CD1c-positive myeloid dendritic cell (primary cell): ENCODE data around the gene MRPL9.

Experiments
- DNase-seq: peaks from one replicate; pipeline ENCODE4 v3.0.0-alpha.2; 2016; ENCODE audit errors: extremely low spot score

The MRPL9 gene

DNA sequence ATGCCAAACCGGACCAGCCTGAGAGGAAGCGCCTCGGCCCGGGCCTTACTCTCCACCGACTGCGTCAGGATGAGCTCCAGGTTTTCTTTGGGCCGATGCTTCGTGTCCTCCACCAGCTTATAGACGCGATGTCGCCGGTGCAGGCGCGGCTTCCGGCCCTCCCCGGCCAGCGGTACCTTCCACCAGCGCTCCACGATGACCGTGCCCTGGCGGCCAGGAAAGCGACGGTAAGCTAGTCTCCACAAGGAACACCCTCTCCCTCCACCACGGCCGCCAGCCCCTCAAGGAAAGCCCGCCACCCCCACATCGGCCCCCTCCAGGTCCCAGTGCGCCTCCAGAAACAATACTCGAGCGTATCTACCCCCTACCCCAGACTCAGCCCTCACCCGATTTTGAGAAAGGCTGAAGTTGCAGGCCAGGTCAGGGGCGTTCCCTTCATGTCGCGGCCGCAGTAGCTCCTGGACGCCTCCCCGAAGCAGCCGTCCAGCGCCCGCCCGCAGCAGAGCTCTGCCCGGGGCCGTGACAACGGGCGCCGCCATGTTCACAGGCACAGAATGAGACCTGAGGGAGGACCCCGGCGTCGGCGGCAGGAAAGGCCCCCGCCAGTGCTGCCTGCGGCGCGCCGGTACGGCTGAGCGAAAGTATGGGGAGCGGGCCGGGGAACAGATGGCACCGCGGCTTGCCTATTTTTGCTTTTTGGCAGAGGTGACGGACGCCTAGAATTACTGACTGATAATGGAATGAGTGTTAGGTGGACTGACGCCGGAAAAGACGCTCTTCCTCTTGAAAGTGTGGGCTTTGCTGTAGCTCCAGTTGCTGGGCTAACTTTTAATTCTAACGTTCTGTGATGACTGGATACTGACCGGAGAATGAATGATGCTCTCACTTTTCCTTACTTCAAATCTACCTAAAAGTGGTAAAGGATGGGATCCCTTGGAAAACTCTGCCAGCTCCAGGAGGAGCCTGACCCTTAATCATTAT, at the start of gene MRPL9:
TSS of gene MRPL9 (minus strand) at position 556 of the 981 bp plus-strand sequence. CDS start at position 539, 17 bp downstream.
- peak; percentile 77 for DNase-seq

DNA sequence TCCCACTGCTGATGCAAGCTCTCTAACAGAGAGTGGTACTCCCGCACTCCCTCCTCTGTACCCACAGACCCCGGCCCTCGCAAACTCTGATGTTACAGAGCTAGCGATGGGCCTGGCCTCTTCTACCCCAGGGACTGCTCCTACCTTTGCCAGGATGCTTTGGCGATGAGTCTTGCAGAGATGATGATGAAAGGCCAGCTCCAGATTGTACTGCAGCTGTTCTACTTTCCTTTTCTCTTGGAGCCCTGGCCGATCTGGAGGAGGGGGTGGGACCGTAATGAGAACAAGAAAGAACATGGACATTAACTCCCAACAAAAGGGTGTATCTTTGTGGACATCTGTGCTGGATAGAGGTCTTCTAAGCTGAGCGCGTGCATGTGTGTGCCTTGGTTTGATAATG, 47.9 kb upstream of the MRPL9 start:
- no peak for DNase-seq

DNA sequence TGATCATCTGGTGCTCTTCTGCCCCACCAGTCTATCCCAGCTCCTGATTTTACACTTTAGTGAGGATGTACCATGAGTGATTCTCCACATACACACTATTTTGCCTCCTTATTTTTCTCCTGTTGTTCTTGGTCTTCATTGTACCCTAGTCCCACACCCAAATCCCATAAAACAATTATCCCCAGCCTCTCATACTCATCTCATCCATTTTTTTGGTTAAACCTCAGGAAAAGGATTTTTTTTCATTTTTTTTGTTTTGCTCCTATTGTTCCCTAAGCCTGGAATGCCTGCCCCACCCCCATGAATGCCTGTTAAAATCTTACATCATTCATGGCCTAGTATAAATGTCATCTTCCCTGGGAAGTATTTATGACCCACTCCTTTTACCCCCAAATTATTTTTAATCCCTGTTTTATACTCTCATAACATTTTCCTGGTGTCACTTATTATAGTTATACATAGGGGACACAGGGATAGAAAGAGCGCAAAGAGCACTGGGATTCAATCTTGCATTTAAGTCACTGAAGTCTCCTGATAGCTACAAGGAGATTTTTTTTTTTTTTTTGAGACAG, 46.8 kb upstream of the MRPL9 start:
- DNase-seq: no peak

DNA sequence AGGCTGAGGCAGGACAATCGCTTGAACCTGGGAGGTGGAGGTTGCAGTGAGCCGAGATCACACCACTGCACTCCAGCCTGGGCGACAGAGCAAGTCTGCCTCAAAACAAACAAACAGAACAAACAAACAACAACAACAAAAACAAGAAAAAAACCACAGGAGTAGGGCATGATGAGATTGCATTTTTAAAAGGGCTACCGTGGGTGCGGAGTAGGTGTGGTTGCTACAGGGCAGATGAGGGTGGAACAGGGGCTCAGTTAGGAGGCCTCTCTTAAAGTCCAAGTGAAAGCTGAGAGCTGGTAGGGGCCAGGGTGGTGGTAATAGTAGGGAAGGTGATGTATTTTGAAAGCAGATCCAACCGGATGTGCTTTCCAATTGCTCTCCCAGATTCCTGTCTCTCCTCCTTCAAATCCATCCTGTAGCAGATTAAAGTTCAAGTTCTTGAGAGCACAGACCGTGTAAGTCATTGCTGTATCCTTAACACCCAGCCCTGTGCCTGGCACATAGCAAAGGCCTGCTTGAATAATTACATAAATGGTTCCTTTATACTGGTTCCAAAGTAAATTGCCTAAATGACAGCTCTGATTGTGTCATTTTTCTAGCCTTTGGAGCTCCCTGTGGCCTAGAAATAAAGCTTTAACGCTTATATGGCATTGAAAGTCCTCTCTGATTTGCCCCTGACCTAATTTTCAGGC, 46.1 kb upstream of the MRPL9 start:
- peak; percentile 37 for DNase-seq

DNA sequence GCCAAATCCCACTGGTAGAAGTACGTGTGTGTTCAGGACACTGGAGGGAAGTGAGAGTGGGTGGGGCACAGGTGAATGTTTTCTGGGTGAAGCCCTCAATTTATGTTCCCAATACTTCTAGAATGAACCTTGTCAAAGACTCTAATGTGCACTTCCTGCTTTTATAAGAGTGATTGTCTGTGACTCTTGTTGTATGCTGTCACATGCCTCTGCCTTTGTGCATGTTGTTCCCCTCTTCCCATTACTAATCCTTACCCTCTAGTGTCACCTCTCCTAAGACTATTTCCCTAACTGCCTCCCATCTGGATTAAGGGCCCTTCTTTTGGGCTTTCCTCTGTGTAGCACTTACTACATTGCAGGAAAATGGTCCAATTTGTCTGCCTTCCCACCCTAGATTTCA, 44.5 kb upstream of the MRPL9 start:
- no peak for DNase-seq

DNA sequence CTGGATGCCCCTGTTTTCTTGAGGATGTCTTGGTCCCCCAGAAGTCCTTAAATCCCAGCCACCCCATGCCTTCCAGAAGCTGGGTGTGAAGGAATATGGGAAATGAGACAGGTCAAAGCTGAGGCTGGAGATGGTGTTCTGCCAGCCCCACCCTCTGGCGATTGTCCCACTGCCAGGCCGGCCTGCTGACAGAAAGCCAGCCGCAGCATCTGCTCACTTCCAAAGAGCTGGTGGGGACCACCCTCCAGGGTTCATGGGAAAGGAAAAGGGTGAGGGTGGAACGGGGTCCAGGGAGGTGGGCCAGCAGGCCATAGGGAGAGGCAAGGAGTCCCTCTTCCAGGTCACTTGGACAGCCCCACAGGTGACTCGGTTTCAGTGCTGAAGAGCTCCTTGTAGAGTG, 43.8 kb upstream of the MRPL9 start:
- DNase-seq: no peak

DNA sequence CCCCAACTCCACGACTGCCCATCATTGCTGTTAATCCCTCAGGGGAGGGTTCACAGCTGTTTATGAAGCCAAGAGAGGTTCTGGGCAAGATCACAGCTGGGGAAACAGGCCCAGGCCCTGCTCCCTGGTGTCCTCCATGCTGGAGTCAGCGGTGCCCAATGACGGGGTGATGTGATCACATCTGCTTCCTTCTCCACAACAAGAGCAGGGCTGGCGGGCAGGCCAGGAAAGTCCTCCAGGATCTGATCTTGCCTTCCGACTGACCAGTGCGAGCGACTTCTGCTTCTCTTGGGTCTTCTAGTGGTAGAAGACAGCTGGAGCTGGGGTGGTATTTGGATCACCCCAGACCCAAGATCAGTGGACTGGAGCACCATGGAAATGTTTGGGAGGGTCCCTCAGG, 42.9 kb upstream of the MRPL9 start:
- no peak for DNase-seq

DNA sequence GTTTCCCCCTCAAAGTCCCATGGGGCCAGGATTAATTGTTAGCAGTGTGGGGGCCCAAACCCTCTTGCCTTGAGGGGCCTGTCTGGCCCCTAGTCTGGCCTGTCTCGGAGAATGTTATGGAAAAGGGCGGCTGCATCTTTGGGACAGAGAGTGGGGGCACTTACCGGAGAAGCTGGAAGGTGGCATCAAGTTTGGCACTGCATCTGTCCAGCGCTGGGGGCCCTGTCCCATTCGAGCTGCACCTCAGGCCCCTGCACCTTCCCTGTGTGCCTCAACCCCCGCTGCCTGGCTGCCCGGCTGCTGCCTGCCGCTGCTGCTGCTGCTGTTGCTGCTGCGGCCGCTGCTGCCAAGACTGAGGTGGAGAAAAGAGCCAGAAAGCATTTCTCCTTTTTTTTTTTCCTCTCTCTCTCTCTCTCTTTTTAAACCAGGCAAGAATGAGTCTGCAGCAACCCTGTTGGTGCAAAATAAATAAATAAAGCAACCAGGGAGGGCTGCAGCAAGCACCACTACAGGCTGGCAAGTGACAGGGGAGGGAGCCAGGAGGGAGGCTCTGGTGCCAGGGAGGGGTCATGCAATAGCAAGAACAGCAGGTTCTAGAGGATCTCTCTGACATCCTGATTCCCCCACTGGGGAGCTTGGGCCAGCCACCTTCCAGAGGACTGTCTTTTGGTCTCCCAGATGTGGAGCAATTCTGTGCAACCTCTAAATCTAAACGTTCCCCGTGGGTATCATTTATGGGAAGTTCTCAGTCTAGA, 41.9 kb upstream of the MRPL9 start, which contains the start of gene LINGO4:
TSS of gene LINGO4 (minus strand) at position 354 of the 755 bp plus-strand sequence. CDS start 2,715 bp downstream, outside the sequence.
- no peak for DNase-seq

DNA sequence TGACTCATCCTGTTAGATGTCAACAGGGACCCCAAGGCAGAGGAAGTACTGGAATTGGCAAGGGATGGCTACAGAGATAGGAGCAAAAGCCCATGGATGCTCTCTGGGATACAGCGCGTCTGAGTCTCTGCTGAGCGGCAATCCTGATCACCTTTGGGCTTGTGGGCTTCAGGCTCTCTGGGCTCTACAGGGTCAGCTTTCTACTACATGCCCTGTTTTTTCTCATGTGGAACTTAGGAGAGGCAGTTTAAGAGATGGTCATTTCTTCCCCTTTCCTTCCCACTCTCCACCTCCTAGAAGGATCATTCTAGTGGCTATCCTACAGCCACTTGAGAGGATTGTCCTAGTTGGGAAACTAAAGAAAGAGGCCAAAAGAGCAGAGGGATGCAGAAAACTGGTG, 40.6 kb upstream of the MRPL9 start:
- DNase-seq: no peak

DNA sequence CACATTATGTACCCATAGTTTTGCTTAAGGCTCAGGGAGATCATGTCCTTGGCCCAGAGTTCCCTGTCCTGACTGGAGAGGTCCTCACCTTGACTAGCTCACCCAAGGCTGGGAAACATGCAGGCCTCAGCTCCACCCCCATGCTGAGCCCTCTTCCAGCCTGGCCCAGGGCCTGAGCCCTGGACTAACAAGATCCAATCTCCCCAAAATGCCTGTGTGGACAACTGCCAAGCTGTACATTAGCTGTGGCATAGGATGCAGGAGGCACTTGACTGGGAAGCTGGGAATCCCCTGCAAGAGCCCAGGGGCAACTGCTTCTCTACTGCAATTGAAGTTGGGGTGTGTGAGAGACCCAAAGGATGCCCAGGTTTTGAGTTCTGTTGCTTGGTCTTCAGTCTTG, 39.9 kb upstream of the MRPL9 start:
- no peak for DNase-seq

DNA sequence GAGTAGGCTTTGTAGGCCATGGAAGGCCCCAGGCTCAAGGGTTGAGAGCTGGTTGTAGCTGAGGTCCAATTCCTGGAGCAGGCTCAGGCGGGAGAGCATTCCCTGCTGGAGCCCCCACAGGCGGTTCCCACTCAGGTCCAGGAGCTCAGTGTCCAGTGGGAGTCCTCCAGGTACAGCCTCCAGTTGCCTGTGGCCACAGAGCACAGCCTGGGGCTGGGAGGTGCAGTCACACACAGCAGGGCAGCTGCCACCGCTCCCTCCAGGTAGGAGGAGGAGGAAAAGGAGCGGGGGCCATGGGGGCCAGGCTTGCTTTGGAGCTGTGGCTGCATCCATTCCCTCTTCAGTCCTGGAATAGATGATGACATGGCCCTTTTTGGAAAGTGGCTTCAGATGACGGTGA, 39.1 kb upstream of the MRPL9 start:
- no peak for DNase-seq

DNA sequence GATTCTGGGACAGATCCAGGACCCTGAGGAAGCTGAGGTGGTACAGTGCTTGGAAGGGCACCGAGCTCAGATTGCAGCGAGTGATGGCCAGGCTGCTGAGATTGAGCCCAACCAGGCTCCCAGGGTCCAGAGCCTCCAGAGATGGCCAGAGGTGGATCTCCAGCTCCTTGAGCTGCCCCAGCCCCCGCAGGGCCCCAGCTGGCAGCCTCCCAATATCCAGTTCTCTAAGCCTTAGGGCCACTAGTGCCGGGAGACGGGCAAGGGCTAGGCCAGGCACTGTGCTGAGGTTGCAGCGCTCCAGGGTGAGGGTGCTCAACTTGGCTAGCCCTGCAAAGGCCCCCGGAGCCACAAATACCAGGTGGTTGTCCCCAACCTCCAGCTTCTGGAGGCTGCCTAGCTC, 38.5 kb upstream of the MRPL9 start:
- DNase-seq: no peak

DNA sequence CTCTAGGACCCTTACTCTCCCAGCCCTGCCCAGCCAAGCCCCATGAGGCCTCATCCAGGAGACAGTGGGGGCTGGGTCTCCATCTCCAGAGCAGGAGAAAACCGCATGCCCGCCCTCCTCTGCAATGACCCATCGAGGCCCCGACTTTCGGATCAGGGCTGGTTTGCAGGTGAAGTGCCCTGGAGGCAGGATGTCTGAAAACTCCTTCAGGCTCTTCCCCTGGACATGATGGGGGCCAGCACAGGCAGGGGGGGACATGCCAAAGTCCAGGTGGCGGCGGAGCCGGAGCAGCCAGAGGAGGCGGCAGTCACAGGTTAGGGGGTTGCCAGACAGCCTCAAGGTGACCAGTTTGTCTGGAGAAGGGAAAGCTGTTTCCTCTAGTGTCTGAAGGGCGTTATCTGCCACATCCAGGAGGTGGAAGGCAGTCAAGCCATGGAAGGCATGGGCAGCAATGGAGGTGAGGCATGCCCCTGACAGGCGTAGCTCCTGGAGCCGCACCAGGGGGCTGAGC, 38.1 kb upstream of the MRPL9 start:
- DNase-seq: no peak

DNA sequence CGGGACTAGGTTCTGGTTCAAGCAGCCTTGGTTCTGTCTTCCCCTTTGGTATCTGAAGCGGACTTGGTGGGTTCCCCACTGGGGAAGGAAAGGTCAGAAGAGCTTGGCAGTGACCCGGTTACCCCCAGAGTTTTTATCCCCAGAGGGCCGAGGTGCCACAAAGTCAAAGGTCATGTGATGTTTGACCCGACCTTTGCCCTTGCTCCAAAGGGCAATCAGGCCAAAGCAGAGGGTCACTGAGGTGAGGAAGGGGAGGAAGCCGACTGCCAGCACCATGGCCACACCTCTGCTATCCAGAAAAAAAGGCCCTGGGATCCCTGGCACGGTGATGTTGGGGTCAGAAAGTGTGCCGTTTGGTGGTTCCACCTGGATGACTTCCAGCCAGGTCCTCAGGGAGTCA, 37.5 kb upstream of the MRPL9 start:
- DNase-seq: no peak

DNA sequence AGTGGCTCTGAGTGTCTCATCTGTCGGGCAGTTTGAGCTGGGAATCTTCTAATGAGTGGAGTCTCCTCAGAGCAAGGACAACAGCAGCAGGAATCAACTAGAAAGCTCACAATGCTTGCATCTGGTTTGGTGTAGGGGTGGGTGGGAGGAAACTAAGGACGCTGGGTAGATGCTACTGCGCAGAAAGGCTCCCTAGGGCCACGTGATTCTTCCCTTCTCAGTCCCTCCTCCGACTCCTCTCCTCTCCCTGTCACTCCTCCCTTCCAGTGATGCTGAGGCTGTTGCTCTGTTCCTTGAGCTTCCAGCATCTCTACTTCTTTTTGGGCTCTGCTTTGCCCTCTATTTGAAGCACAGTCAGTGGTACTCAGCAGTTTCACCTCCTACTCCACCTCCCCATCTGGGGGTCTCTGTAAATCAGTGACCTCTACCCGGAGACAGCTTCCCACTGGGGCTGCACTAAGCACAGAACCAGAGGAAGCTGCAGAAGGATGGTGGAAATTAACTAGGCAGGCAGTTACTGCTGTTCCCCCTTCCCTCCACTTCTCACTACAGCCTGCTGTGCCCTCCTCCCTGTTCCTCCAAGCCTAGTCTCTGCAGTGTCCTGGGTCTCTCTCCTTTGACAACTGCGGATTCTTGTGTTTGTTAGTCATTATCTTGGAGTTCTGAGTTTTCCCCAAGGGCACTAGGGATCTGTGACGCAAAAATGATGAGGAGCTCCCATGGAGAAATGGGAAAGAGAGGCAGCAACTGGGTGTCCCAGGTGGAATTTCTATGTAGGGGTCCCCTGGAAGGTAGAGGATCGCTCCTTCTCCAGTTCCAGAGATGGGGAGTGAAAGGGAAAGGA, 36.1 kb upstream of the MRPL9 start:
- DNase-seq: no peak

DNA sequence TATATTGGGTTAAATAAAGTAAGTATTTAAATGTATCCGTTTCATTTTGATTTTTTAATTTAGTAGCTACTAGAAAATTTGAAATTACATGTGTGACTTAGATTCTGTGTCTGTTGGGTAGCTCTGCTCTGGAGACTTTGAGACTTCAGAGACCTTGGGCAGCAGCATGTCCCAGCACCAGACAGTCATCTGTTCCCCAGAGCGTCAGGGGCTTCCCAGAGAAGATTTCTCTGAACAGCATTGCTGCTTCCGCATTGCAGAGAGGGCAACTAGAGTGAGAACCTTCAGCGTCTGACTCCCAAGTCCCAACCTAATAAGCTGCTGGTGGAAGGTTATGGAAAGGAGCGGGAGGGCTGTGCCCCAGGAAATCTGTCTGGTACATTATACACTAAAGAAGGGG, 35.3 kb upstream of the MRPL9 start:
- DNase-seq: no peak

DNA sequence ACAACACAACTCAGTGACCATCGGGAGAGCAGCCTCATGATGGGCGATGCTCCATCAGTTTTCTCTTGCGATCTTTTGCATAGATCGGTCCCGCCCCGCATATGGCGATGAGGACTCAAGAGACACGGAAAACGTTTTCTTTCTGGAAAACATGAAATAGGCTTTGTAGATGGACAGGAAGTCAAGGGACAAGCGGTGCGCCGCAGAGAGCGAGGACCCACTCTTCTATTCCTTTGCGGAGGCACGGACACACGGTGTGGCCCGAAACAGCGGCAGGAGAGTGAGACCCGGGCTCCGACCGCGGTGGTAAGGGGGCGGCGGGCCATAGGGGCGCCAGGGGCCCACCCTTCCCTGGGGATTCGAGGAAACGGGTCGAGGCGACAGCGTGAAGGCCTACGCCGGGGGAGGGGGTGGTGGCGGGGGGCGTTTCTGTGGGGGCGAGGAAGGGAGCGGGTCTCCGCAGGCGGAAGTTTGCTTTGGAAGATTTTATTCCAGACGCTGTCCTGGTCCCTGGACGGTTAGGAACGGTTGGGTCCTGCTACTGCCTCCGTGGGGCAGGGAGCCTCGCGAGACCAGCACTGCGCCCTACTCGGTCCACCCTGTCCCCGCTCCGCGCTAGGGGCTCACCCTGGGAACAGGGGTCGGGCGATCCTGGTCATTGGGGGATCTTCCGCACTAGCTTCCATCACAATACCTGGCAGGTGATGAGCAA, 27.8 kb upstream of the MRPL9 start:
- no peak for DNase-seq

DNA sequence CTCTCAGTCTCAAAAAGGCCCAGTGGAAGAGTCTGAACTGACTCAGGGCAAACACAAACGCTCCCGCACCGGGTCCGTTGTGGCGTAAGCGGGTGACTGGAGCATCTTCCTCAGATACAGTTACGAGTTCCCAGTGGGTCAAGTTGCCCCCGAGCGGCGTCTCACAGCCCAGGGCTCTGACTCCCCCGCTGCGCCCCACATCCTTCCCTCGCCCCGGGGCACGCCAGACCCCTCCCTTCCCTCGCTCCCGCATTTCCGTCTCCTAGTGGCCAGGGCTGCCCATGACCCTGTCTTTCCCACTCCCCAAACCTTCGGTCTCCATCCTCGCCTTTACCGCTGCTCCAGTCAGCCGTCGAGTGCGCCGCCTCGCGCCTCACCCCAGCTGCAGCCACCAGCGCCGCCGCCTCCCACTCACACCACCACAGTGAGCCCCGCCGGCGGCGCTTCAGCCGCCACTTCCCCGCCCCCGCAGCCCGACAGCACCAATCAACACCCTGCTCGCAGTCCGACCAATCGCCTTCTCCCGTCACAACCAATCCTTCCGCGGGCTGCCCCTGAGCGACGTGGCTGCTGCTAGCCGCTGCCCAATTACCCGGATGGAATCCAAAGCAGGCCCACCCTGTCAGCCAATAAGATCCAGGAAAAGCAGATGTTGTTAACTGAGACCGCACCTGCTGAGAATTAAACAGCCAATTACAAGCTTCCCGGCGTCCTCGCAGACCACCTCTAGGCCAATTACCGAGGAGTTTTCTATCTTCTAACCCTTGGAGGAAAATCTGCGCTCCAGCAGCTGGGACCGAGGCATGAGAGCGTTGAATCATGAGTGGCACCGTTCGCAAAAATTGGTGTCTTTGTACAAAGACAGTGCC, 27.0 kb upstream of the MRPL9 start, which contains the start of gene TDRKH:
TSS of gene TDRKH (minus strand) at position 430 of the 869 bp plus-strand sequence. CDS start 7,478 bp downstream, outside the sequence.
- peak; percentile 98 for DNase-seq

DNA sequence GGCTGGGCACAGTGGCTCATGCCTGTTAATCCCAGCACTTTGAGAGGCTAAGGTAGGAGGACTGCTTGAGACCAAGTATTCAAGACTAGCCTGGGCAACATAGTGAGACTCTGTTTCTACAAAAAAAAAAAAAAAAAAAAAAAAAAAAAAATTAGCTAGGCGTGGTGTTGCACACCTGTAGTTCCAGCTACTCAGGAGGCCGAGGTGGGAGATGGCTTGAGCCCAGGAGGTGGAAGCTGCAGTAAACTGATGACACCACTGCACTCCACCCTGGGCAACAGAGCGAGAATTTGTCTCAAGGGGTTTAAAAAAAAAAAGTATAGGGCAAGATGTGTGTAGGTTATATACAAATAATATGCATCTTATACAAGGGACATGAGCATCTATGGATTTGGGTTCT, 24.4 kb upstream of the MRPL9 start:
- DNase-seq: no peak
